HG03066 (cell line): ENCODE results near the gene PSMB8.
"Not testable (repeated sequence)": the region's sequence is repeated elsewhere in the genome, so short reads cannot be mapped to it uniquely, and the experiment has no call there.

Experiments
- ATAC-seq: cut with Tn5 transposase; IDR thresholded peaks from one replicate; pipeline ENCODE4 v1.9.1; 2021; ENCODE audit warnings: low read depth; ENCODE audit not compliant: unreplicated experiment

Gene PSMB8

DNA sequence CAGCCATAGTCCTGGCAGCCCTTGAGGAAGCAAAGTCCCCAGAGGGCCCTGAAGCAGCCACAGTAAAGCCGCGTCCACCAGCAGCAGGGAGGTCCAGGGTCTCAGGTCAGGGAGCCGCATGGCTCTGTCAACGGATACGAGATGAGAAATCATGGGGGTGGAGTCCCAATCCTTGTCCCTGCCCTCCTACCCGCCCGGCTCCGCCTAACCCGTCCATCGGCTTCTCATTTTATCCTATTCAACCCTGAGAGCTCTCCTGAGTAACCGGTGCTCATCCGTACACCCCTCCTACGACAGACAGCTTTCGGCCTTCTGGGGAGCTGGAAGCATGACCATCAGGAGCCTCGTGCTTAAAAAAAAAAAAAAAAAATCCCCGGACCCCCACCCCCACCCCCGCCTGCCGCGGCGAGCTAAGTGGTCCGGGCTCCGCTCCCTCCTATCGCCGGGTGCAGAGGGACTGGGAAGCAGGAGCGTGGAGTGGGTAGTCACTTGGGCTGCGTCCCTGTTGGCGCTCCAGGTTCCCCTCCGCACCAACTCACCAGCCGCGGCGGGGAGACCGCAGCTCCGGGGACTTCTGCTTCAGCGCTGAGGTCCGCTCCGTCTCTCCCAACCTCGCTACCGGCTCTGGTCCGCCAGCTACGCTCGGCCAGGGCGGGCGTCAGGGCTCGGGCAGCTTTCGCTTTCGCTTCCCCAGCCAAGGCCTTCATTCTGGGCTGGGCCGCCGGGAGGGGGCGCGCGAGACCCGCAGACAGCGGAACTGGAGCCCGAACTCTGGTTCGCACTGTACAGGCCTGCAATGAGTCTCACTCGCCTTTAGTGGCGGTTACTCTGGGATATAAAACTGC, 5.5 kb downstream of the PSMB8 start, which contains the start of gene TAP2:
TSS of gene TAP2 (minus strand) at position 626 of the 845 bp plus-strand sequence. CDS start at position 120, 506 bp downstream.
- ATAC-seq, result peak; percentile 79

DNA sequence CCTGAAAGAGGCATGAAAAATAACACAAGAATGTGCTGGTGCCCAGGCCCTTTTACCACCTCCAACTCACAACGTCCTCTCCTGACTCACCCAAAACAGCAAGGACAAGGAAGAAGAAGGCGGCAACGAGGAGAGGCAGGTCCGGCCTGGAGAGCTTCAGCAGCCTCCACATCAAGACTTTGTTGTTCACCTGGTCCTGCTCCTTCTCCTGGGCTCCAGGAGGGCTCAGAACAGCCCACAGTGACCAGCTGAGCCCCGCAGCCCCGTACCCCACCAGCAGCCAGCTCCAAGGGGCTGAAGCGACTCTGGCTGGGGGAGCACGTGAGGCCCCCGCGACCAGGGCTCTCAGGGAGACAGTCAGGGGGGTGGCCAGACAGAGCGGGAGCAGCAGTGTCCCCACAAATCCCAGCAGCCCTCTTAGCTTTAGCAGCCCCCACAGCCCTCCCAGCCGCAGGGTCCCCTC, 6.2 kb downstream of the PSMB8 start:
- no peak for ATAC-seq

DNA sequence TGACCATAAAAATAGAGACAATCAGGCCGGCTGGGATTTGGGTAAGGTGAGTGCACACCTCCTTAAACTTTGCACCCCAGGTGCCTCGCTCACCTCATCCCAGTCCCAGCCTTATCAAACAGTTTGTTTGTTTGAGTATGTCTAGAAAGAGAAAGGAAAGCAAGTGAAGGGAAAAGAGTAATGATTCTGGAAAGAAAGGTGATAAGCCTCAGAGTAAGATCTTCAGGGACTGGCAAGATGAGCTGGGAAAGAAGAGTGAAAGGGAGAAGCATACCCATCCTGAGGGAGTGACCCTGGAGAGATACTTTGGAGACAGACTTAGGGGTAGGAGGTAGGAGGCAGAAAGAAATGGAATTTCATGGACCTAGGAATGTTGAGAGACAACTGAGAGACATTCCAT, 7.0 kb downstream of the PSMB8 start:
- no peak for ATAC-seq

DNA sequence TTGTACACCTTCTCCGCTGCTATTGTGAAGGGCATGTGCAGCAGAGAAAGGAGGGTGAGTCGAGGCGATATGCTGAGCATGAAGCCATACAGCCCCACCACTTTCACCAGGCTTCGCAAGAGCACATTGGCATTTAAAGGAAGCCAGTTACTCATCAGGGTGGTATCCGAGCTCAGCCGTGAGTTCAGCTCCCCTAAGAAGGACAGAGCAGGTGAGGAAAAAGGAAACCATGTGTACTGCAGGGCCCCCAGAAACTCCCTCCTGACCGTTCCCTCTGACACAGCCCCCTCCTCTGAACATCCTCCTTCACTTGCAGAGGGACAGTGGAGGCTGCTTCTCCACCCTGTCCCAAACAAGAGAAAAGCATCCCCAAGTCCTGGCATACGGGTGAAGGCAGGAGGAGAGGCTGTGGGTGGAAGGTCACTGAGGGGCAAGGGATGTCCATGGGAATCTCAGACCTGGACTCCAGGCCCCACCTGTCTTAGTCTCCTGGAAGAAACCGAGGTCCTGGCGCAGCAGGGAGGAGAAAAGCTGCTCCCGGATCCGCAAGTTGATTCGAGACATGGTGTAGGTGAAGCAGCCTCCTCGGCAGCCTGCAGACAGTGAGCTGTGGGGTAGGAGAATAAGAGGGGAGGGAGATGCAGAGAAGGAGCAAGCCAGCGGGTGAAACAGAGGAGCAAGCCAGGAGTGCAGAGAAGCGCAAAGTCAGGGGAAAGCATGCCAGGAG, 8.5 kb downstream of the PSMB8 start:
- no peak for ATAC-seq

DNA sequence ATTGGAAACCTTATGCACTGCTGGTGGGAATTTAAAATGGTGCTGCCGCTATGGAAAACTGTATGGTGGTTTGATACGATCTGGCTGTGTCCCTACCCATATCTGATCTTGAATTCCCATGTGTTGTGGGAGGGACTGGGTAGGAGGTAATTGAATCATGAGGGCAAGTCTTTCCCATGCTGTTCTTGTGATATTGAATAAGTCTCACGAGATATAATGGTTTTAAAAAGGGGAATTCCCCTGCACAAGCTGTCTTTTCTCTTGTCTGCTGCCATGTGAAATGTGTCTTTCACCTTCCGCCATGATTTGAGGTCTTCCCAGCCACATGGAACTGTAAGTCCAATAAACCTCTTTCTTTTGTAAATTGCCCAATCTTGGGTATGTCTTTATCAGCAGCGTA, 10.2 kb downstream of the PSMB8 start:
- no peak for ATAC-seq

DNA sequence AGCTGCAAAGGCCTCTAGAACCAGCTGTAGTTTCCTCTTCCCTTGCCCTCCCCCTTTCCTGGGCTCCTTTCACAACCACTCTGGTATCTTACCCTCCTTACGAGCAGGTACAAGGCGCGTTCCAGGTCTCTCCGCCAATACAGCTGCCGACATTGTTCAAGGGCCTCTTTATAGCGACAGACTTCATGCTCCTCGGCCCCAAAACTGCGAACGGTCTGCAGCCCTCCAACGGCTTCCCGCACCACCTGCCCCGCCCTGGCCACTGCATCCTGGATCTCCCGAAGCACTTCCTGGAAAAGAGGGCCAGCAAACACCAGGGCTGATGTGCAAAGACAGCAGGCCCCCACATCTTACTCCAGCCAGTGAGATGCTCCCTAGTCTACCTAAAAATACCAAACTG, 11.3 kb downstream of the PSMB8 start:
- no peak for ATAC-seq

DNA sequence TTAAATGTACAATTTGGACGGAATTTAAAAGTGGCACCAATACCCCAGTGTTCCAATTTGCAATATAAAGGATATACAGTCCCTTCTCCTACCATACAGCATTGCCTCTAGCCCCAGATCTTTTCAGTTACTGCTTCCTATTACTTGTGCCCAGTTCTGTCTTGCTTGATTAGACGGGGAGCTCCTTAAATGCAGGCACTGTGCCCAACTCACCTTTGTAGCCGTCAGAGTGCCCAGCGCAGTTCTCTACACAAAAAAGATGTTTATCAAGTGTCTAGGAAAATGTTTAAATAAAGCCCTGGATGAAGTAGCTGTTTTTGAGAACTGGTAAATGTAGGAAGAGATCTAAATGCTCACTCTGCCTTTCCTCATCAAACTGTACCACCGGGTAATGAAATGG, 12.9 kb downstream of the PSMB8 start:
- no peak for ATAC-seq

DNA sequence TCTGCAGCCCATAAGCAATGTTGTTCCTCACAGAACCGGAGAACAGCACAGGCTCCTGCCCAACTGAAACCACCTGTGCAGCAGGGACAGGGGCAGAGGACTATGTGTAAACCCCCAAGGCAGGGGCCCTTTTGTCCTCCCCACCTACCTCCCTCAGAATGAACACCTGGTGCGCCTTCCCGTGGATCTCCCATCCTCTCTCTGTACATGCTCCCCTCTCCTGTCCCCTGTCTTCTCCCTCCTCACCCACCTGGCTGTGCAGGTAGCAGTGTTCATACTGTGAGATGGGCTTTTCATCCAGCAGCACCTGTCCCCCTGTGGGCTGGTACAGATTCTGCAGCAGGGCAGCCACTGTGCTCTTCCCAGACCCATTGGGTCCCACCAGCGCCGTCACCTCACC, 13.8 kb downstream of the PSMB8 start:
- no peak for ATAC-seq

DNA sequence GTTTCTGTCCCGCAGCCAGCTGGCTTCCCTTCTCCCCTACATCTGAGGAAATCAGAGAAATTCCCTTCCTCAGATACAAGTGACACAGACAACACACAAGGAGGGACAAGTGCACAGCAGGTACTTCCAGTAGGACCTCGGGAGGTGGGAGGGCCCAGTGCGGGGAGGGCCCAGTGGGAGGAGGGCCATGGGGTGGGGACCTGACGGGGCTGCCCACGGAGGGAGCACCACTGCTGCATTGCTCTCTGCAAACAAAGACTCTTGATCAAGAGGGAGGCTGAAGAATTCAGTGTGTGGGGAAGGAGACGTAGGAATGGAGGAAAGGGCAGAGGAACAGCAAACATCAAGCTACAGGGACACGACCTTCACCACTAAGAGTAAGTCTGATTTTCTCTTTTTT, 14.4 kb downstream of the PSMB8 start:
- ATAC-seq, result no peak

DNA sequence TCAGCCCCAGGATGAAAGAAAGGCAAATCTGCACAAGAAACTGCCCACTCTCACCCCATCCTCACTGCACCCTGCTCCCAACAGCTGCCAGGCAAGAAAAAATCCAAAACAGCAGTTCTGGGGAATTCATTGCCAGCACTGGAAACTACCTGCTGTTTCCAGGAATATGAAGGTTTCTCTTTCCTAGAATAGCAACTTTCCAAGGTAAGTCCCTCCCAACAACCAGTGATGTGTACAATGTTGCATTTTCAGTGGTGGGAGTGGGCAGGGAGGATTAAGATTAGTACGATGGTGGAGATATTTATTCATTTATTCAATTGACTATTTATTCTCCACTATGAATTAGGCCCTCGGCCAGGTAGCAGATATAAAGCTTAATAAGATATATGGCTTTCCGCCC, 16.8 kb downstream of the PSMB8 start:
- ATAC-seq, result no peak

DNA sequence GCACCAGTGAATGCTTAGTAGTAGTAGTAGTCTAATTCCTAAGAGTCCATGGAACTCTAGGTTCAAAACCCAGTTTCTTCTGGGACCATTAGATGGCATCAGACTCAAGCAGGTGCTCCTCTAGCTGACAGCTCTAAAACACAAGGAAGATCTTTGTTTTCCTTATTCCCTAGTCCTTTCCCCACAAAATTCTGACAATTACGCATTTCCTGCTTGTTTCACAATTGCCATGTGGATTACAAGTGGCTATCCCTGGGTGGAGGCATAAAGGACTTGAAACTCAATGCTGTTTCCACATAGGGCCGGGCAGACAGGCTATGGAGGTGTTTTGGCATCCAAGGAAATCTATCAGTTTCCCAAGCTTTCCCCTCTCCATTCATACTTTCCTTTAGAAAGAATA, 17.9 kb downstream of the PSMB8 start:
- no peak for ATAC-seq

DNA sequence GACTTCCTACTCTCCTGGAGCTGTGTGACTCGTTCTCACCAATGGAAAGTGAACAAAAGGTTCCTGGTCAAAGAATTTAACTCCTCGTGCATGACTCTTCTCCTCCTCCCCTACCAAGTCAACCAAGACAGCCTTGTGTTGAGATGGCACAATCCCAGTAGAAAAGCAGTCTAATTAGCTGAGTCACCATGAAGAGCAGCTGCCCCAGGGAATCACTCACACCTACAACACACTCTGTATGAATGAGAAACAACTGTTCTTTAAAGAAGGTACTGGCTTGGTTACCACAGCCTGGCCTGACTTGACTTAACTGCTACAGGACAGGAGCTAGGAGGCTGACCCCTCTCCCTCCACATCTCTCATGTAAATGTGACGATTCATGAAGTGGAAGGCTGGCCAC, 24.1 kb downstream of the PSMB8 start:
- ATAC-seq, result no peak

DNA sequence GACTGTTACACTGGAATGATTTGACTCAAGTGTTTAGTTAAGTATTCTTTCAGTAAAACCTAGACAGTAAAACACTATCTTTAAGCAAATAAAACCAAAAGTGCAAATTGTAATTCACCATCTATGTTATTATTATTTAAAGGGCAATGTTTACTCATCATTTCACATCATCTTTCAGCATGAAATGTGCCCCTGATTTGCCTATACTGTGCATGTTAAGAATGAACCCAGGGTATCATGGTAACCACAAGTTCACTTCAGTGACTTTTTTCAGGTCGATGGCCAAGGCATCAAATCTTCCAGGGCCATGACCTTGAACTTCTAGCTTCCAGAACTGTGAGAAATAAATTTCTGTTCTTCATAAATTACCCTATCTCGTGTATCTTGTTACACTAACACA, 25.0 kb downstream of the PSMB8 start:
- ATAC-seq, result no peak

DNA sequence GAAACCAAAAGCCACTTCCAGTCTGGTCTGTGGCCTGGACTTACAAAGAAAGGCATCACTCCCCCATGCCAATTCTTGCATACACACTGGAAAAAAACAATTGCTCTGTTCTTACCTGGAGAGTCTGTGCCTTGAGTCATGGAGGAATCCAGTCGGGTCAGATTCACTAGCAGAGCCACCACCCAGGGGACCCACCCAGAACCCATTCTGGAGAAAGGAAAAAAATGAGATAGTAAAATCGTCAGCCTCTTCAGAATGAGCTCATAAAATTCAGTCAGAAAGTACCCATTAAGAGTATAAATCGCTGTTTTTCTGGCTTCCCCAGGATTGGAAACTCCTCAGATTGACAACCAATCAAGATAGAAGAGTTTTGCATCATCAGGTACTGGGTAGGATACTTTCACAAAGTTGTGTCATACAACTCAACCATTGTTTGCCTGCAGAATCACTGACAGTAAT, 27.1 kb downstream of the PSMB8 start, which contains the start of gene HLA-DOB:
TSS of gene HLA-DOB (minus strand) at position 257 of the 459 bp plus-strand sequence. CDS start at position 206, 51 bp downstream.
- no peak for ATAC-seq

DNA sequence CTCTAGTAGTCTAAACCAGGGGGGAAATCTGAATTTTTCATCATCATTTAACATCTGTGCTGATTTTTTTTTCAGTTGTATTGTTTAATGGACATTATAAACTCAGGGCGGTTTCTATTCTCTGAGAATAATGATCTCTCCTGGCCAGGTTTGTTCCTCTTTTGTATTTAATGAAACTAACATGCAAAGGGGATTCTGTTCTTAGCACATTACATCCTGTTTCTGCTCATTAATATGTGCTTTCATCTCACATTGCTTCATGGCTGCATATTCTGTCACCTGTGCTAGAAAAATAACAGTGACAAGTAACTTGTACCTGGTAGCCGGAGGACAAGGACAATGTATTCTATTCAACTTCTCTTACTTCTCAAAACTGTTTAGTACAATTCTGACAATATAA, 27.9 kb downstream of the PSMB8 start:
- no peak for ATAC-seq

DNA sequence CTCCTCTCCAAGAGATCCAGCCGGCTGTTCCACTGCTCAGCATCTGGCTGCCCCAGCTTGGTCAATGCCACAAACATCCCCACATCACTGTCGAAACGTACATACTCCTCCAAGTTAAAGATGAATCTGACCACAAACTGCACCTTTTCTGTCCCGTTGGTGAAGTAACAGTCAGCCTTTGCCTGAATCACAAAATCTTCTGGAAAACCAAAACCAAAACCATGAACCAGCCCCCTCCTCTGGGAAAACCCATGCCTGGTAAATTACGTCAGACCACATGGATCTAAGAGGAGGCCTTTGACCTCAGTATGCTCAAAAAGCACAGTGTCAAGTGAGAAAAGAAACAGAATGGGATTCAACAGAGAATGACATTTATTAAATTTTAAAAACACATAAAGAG, 28.7 kb downstream of the PSMB8 start:
- ATAC-seq, result no peak

DNA sequence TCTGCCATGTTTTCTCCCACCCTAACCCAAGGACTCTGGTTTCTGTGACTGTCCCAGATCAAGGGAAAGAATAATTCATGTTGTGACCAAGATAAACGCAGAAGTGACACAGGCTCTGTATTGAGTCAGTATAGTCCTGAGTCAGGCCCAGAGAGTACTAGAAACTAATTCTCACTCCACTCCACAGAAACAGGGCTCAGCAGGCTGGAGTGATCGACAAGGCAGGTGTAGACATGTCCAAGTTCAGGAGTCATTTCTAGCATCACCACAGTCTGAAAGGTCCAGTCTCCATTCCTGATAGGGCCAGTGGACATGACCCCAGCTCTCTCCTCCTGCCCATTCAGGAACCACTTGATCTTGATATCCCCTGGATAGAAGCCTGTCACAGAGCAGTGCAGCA, 29.7 kb downstream of the PSMB8 start:
- ATAC-seq, result no peak

DNA sequence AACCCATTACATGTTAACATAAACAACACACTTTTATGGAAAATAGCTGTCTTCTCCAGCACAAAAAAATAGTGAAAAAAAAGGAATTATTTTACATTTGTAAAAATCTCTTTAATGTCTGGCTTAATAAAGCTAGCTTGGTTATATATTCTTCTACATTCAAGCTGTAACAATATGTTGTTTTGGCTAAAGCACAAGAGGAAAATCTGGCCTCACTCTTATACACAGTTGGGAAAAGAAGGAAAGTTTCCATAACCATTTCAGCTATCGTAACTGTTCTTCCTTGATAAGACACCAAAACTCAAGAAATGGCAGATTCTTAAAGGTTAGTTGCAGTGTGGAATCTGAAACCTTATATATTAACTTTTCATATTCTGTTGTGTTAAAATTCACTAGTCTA, 34.7 kb downstream of the PSMB8 start:
- ATAC-seq, result no peak

DNA sequence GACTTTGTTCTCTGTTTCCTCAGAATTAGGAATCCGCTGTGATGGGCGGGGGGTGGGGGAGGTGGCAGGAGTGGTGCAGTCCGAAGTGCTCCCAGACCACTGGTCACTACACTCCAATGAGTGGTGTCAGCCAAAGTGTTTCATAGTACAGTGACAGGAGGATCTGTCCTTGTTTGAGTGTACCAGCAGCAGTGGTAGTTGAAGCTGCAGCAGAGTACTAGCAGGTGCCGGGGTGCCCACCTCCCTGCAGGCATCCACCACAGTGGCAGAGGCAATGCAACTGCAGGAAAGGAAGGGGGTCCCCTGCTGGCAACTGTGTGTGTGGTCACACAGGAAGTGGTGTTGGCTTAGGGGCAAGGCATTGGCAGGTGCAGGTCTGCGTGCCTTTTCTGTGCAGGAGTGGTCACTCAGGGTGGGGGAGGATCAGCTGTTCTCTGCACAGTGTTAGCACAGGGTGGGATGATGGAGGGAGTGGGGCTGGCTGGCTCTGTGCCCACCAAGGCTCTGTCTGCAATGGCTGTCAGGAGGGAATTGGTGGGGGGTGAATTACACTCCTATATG, 36.7 kb downstream of the PSMB8 start:
- ATAC-seq, result no peak

DNA sequence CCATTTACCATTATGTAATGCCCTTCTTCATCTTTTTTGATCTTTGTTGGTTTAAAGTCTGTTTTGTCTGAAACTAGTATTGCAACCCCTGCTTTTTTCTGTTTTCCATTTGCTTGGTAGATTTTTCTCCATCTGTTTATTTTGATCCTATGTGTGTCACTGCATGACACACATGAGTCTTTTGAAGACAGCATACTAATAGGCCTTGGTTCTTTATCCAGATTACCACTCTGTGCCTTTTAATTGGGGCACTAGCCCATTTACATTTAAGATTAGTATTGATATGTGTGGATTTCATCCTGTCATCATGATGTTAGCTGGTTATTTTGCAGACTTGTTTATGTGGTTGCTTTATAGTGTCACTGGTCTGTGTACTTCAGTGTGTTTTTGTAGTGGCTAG, 38.4 kb downstream of the PSMB8 start:
- ATAC-seq, result not testable (repeated sequence)

DNA sequence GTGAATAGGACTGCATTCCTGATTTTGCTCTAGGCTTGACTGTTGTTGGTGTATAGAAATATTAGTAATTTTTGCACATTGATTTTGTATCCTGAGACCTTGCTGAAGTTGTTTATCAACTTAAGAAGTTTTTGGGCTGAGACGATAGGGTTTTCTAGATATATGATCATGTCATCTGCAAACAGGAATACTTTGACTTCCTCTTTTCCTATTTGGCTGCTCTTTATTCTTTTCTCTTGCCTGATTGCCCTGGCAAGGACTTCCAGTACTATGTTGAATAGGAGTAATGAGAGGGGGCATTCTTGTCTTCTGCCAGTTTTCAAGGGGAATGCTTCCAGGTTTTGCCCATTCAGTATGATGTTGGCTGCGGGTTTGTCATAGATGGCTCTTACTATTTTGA, 40.4 kb downstream of the PSMB8 start:
- no peak for ATAC-seq
